ENCODE measurements around the gene APOBEC3G.
"Not testable (repeated sequence)": the region's sequence is repeated elsewhere in the genome, so short reads cannot be mapped to it uniquely, and the experiment has no call there.

APOBEC3G gene

GRCh38 chr22:39077026-39077840, at the start of gene APOBEC3G:
Gene APOBEC3G, plus strand, starts transcription at chr22:39077275. Its CDS starts 87 bp downstream, at chr22:39077362.
- DNase-seq, result peak; percentile 94

GRCh38 chr22:39027717-39028116, 49.4 kb upstream of the APOBEC3G start:
- no peak for DNase-seq

GRCh38 chr22:39028281-39028680, 48.8 kb upstream of the APOBEC3G start:
- no peak for DNase-seq

GRCh38 chr22:39029227-39029626, 47.8 kb upstream of the APOBEC3G start:
- no peak for DNase-seq

- no peak for DNase-seq
Measured at GRCh38 chr22:39030705-39031104, 46.4 kb upstream of the APOBEC3G start.

- DNase-seq, result not testable (repeated sequence)
Measured at GRCh38 chr22:39031434-39032295, 45.4 kb upstream of the APOBEC3G start.

GRCh38 chr22:39037071-39037470, 40.0 kb upstream of the APOBEC3G start:
- DNase-seq, result not testable (repeated sequence)

GRCh38 chr22:39039306-39040126, 37.6 kb upstream of the APOBEC3G start:
- no peak for DNase-seq

- not testable (repeated sequence) for DNase-seq
Measured at GRCh38 chr22:39040155-39040537, 36.9 kb upstream of the APOBEC3G start.

- peak; percentile 79 for DNase-seq
Measured at GRCh38 chr22:39040538-39041296, 36.4 kb upstream of the APOBEC3G start, which contains the start of gene APOBEC3F. Gene APOBEC3F, plus strand, starts transcription at chr22:39040864. Its CDS starts 97 bp downstream, at chr22:39040961.

GRCh38 chr22:39041908-39042307, 35.2 kb upstream of the APOBEC3G start:
- no peak for DNase-seq

GRCh38 chr22:39043063-39043462, 34.0 kb upstream of the APOBEC3G start:
- DNase-seq, result not testable (repeated sequence)

GRCh38 chr22:39045136-39045535, 31.9 kb upstream of the APOBEC3G start:
- not testable (repeated sequence) for DNase-seq

- DNase-seq, result not testable (repeated sequence)
Measured at GRCh38 chr22:39049486-39049885, 27.6 kb upstream of the APOBEC3G start.

- DNase-seq, result not testable (repeated sequence)
Measured at GRCh38 chr22:39051844-39052495, 25.1 kb upstream of the APOBEC3G start.

- no peak for DNase-seq
Measured at GRCh38 chr22:39055658-39056057, 21.4 kb upstream of the APOBEC3G start.

- not testable (repeated sequence) for DNase-seq
Measured at GRCh38 chr22:39061290-39061689, 15.8 kb upstream of the APOBEC3G start.

GRCh38 chr22:39061951-39062350, 15.1 kb upstream of the APOBEC3G start:
- DNase-seq, result not testable (repeated sequence)

- not testable (repeated sequence) for DNase-seq
Measured at GRCh38 chr22:39063904-39064303, 13.2 kb upstream of the APOBEC3G start.

GRCh38 chr22:39066442-39067276, 10.4 kb upstream of the APOBEC3G start:
- not testable (repeated sequence) for DNase-seq
